Astrocyte (in vitro differentiated cells and primary cell): ENCODE measurements around the gene ATP6V0E1.

Experiments
- EZH2 ChIP-seq: IDR thresholded peaks from 2 replicates; pipeline ENCODE4 v1.6.1; 2012; ENCODE audit warnings: mild to moderate bottlenecking, low read length, inconsistent platforms; ENCODE audit not compliant: insufficient read depth
- TF ChIP-seq, protein P1 (sequence below): IDR thresholded peaks from 2 replicates; pipeline ENCODE4 v1.5.1; 2011; ENCODE audit warnings: low read depth, mild to moderate bottlenecking, inconsistent platforms, low read length, moderate library complexity; ENCODE audit not compliant: insufficient read depth

DNA sequence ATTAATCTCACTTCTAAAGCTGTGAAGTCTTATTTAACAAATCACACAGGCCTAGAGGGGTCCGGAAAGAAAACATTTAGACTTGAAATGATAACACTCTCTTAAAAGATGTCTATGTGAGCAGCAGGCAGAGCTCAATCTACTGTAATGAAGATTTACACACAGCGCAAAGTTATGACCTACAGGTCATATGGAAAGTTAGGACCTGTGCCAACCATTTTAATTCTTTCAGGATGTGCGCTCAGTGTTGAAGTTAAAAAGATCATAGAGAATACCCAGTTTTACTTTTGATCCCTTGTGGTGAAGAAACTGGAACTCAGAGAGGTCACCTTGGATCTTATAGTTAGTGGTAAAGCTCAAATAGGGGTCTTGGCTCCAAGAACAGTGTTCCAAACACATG is 69.5 kb downstream of the ATP6V0E1 start:
- TF ChIP-seq, protein P1, sequence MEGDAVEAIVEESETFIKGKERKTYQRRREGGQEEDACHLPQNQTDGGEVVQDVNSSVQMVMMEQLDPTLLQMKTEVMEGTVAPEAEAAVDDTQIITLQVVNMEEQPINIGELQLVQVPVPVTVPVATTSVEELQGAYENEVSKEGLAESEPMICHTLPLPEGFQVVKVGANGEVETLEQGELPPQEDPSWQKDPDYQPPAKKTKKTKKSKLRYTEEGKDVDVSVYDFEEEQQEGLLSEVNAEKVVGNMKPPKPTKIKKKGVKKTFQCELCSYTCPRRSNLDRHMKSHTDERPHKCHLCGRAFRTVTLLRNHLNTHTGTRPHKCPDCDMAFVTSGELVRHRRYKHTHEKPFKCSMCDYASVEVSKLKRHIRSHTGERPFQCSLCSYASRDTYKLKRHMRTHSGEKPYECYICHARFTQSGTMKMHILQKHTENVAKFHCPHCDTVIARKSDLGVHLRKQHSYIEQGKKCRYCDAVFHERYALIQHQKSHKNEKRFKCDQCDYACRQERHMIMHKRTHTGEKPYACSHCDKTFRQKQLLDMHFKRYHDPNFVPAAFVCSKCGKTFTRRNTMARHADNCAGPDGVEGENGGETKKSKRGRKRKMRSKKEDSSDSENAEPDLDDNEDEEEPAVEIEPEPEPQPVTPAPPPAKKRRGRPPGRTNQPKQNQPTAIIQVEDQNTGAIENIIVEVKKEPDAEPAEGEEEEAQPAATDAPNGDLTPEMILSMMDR: no peak
- no peak for TF ChIP-seq EZH2
